Mucosa of descending colon (tissue), 3 donors: Measurements from ENCODE around the gene SH3GL2. TPM values are rescaled to one million over a fixed set of nuclear protein-coding genes. Genes with fewer than 3 reads are reported as not detected.

Experiments
- ATAC-seq: fragments of 200-7000 bp; cut with Tn5 transposase; one replicate; pipeline ENCODE4 v1.9.1; 2020; ENCODE audit warnings: mild to moderate bottlenecking, moderate library complexity
- DNase-seq, 3 donors: peaks; one replicate each; pipeline ENCODE4 v3.0.0-alpha.2; 2020
- H3K36me3 ChIP-seq: fragments of 200-600 bp; one replicate; pipeline ENCODE4 v1.8.0; 2021; ENCODE audit warnings: low read depth, mild to moderate bottlenecking
- H3K4me1 ChIP-seq: fragments of 200-600 bp; one replicate; pipeline ENCODE4 v1.8.0; 2021; ENCODE audit warnings: low read depth, mild to moderate bottlenecking
- H3K4me3 ChIP-seq: fragments of 200-600 bp; one replicate; pipeline ENCODE4 v1.8.0; 2021; ENCODE audit warnings: mild to moderate bottlenecking
- H3K9me3 ChIP-seq: fragments of 200-600 bp; one replicate; pipeline ENCODE4 v1.8.0; 2021; ENCODE audit warnings: mild to moderate bottlenecking
- intact Hi-C, 2 donors: fragments of 100-400 bp; cut with DNase I in 1 of 2; cut with micrococcal nuclease in 1 of 2; formaldehyde crosslinking; loops; one replicate each; pipeline versions ENCODE4 v1.11.0 to v1.11.1; 2022; cut with DNase I, micrococcal nuclease
- total RNA-seq, 3 donors: library from RNA; stranded (reverse); fragmentation: NEBNext Ultra II Directional in 2 of 3; extraction: Animal tissue kit (Norgen Biotek cat#: 25700) in 2 of 3; gene quantifications; one replicate each; pipeline versions ENCODE4 v1.2.1 to v1.2.4, GENCODE V29; 2021 to 2023
- TF ChIP-seq, protein P1 (sequence below): fragments of 200-600 bp; IDR thresholded peaks from one replicate; pipeline ENCODE4 v1.8.0; 2022; ENCODE audit warnings: antibody characterized with exemption, mild to moderate bottlenecking
- donor health status: DM: no; HTN: no; CAD: no; lungs with moderate emphysema.
- donor health status: DM: no; HTN: no; CAD: no.
- donor health status: DM: no; HTN: yes; CAD: no.

The SH3GL2 gene
- total RNA-seq, 3 donors from 2014 or later = 0.38 to 0.73 (median 0.63) TPM

DNA sequence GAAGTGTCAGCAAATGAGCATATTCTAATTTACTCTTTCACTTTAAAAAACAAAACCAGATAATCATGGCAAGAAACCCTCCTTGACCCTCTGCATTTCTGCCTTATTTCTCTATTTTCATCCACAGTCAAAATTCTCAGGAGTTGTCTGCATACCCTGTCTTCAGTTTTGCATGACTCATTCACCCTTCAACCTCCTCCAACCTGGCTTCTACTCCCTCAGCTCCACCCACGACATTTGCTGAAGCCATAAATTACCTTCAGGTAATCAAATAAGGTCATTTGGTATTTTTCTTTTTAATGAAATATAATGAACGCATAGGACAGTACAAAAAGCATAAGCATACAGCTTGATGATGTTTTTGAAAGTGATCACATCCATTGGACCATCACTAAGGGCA lies 27.8 kb upstream of the SH3GL2 start:
- no peak overlapping the region for H3K4me3 ChIP-seq
- H3K4me1 ChIP-seq = no peaks in the 10 kb centered on the region
- TF ChIP-seq, protein P1, sequence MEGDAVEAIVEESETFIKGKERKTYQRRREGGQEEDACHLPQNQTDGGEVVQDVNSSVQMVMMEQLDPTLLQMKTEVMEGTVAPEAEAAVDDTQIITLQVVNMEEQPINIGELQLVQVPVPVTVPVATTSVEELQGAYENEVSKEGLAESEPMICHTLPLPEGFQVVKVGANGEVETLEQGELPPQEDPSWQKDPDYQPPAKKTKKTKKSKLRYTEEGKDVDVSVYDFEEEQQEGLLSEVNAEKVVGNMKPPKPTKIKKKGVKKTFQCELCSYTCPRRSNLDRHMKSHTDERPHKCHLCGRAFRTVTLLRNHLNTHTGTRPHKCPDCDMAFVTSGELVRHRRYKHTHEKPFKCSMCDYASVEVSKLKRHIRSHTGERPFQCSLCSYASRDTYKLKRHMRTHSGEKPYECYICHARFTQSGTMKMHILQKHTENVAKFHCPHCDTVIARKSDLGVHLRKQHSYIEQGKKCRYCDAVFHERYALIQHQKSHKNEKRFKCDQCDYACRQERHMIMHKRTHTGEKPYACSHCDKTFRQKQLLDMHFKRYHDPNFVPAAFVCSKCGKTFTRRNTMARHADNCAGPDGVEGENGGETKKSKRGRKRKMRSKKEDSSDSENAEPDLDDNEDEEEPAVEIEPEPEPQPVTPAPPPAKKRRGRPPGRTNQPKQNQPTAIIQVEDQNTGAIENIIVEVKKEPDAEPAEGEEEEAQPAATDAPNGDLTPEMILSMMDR = no peak
- no peaks in the 10 kb centered on the region for H3K36me3 ChIP-seq
- intact Hi-C loops = no loop called here
- H3K9me3 ChIP-seq = peaks cover 6% of the 10 kb centered on the region
- DNase-seq (no peak), ATAC-seq (no peak)

GRCh38 chr9:17555362-17556054 lies 23.4 kb upstream of the SH3GL2 start:
- H3K4me3 ChIP-seq = no peak overlapping the region
- DNase-seq (no peak), ATAC-seq (no peak)
- TF ChIP-seq, protein P1 = no peak
- H3K36me3 ChIP-seq = no peaks in the 10 kb centered on the region
- no peaks in the 10 kb centered on the region for H3K4me1 ChIP-seq
- intact Hi-C loops = no loop called here
- H3K9me3 ChIP-seq = no peaks in the 10 kb centered on the region

GRCh38 chr9:17556255-17556654 lies 22.6 kb upstream of the SH3GL2 start:
- TF ChIP-seq, protein P1 = no peak
- no peaks in the 10 kb centered on the region for H3K4me1 ChIP-seq
- H3K36me3 ChIP-seq = no peaks in the 10 kb centered on the region
- DNase-seq (no peak), ATAC-seq (no peak)
- intact Hi-C loops = no loop called here
- H3K4me3 ChIP-seq = no peak overlapping the region
- no peaks in the 10 kb centered on the region for H3K9me3 ChIP-seq

DNA sequence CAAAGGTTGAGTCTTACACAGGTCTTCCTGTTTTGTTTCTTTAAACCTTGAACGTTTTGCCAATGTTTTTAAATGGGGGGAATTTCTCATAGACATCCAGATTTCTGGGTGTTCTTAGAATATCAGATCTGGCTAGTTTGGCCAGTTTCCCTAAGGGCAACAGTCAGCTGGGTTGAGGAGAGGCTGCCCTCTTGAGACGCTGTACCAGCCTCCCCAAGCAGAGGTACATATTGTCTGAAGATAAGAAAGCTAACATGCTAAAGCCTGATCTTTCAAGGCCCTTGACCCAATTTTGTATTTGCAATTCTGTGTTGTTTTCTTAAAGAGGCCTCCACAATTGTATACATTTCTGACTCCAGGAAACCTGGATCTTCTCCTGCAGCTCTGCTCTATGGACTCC lies 21.9 kb upstream of the SH3GL2 start:
- no peak for ATAC-seq

GRCh38 chr9:17571825-17572224 lies 7.0 kb upstream of the SH3GL2 start:
- DNase-seq = no peak
- H3K36me3 ChIP-seq = no peaks in the 10 kb centered on the region
- H3K4me3 ChIP-seq = no peak overlapping the region
- TF ChIP-seq, protein P1 = no peak
- no peaks in the 10 kb centered on the region for H3K4me1 ChIP-seq
- intact Hi-C loops = no loop called here
- no peak for ATAC-seq
- no peaks in the 10 kb centered on the region for H3K9me3 ChIP-seq

More for the DNA sequence above, 21.9 kb upstream of the SH3GL2 start:
- Histone ChIP-seq H3K4me1 (no peaks in the 10 kb centered on the region), H3K9me3 (no peaks in the 10 kb centered on the region), H3K36me3 (no peaks in the 10 kb centered on the region), H3K4me3 (no peak overlapping the region)
- TF ChIP-seq, protein P1 = no peak
- no peak for DNase-seq
- intact Hi-C loops = no loop called here
